Cardiac fibroblast (primary cell): ENCODE measurements around the gene PEAK1.
"Not testable (repeated sequence)": the region's sequence is repeated elsewhere in the genome, so short reads cannot be mapped to it uniquely, and the experiment has no call there.

Source experiments
- DNase-seq, 2 donors: peaks; one replicate each; pipeline versions ENCODE4 v3.0.0 to v3.0.0-alpha.2; 2010; ENCODE audit warnings: low read depth in 2 of 2
- H3K4me3 ChIP-seq, 2 donors: replicated peaks in 1 of 2; 1 replicate in 1 of 2; 2 replicates in 1 of 2; pipeline ENCODE4 v1.5.1; 2011; ENCODE audit warnings: low read depth in 2 of 2, low read length in 2 of 2, mild to moderate bottlenecking in 2 of 2, moderate library complexity in 1 of 2
- TF ChIP-seq, protein P1 (sequence below): IDR thresholded peaks from one replicate; pipeline ENCODE4 v1.5.1; 2011; ENCODE audit warnings: low read depth, mild to moderate bottlenecking, low read length, inconsistent platforms

PEAK1 gene

DNA sequence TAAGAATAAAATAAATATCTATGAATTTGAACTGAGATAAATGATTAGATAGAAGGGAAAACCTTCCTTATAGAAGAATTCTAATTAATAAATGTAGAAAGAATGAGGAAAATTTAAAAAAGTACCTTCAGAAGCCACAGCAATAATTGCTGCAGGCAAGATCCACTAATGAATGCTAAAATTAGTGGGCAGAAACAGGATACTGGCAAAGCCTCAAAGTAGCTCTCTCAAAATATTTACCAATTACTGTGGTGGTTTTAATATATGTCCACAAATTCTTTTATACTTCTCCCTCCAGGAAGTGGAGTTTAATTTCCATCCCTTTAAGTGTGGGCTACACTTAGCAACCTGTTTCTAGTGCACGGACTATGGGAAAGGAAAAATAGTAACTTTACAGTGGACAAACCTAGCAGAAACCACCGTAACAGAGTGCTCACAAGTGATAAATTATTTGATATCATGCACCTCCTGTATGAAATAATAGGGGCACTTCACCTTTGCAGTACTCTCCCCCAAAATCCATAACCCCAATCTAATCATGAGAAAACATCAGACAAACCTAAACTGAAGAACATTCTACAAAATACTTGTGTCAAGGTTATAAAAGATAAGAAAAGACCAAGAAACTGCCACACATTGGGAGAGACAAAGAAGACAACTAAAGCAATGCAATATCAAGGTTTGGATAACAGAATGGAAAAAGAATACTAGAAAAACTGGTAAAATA, 6.8 kb downstream of the PEAK1 start:
- no peak for DNase-seq
- no peak overlapping the region for H3K4me3 ChIP-seq
- TF ChIP-seq, protein P1, sequence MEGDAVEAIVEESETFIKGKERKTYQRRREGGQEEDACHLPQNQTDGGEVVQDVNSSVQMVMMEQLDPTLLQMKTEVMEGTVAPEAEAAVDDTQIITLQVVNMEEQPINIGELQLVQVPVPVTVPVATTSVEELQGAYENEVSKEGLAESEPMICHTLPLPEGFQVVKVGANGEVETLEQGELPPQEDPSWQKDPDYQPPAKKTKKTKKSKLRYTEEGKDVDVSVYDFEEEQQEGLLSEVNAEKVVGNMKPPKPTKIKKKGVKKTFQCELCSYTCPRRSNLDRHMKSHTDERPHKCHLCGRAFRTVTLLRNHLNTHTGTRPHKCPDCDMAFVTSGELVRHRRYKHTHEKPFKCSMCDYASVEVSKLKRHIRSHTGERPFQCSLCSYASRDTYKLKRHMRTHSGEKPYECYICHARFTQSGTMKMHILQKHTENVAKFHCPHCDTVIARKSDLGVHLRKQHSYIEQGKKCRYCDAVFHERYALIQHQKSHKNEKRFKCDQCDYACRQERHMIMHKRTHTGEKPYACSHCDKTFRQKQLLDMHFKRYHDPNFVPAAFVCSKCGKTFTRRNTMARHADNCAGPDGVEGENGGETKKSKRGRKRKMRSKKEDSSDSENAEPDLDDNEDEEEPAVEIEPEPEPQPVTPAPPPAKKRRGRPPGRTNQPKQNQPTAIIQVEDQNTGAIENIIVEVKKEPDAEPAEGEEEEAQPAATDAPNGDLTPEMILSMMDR = no peak

DNA sequence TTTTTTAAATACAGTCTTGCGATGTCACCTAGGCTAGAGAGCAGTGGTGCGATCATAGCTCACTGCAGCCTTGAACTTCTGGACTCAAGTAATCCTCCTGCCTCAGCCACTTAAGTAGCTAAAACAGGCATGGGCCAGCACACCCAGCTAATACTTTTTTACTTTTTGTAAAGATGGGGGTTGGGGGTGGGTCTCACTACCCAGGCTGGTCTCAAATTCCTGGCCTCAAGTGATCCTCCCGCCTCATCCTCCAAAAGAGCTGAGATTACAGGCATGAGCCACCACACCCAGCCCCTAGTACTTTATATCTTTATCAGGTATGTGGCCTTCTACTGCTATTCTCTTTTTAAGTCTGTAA, 8.3 kb downstream of the PEAK1 start:
- TF ChIP-seq, protein P1 = no peak
- DNase-seq = no peak
- no peak overlapping the region for H3K4me3 ChIP-seq

DNA sequence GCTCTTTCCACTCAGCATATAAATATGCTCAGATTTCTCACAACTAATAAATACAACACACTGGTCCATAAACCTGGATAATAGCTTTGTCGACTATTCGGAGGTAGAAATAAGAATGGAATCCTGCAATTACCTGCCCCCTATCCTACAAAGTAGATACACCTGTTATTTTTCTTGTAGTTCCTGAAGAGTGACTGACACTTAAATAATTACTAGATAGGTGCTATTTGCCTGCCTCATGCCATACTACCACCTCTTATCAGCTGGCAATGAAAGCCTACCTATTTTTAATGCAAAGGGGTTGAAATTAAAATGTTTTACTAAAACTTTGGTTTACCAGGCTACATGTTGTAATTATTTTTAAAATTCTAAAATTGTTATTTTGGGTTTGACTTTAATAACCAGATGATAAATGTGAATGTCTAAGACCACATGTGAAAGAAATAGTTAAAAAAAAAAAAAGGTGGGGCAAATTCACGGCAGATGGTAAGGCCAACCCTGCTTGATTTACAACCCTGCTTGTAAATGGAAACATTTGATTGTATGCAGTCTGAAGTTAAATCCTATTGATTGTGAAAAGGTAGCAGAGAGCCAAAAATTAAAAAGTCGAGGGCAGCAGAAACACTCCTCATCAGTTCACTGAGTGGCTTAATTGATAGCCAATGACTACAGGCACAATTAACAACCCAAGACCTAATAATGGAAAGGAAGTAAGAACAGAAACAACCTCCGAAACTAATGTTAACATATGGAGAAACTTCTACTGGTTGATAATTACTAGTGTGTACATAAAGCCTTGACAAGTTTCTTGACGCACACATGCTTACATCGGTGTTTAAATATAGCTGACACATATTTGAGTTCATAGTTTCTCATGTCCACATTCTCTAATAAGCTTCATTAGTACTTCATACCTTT, 8.9 kb downstream of the PEAK1 start:
- H3K4me3 ChIP-seq = no peak overlapping the region
- no peak for DNase-seq
- TF ChIP-seq, protein P1 = no peak

- DNase-seq, H3K4me3 ChIP-seq: not testable (repeated sequence)
Observed at GRCh38 chr15:77410157-77410500, 9.8 kb downstream of the PEAK1 start.

DNA sequence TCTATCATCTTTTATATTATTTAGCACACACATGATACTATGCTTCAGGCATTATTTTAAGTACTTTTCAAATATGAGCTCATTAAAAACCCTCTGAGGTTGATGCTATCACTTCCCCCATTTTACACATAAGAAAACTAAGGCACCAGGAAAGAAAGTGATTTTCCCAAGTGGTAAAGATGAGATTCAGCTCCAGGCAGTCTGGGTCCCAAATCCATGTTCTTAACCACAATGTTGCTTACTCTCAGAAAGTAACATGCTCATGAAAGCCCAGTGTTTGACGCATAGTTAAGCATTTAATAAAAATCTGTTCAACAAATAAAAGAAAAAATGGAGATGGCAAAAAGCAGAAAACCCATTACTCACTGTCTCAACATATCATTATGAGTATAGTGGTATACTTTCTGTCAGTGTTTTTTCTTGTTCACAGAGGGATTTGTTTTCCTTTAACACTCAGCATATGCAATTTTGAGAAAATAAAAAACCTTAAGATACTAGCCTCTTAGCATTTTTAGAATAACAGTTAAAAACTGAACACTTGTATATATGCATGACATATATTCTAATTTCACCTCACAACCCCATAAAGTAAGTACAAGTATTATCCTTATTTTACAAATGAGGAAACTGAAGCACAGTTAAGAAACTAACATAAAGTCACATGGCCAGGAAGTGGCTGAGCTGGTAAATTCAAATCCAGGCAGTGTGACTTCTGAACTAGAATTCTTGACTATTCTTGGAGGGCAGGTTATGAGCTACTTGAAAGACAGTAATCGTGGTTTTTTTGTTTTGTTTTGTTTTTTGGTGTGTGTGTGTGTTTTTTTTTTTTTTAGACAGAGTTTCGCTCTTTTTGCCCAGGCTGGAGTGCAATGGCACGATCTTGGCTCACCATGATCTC, 10.4 kb downstream of the PEAK1 start:
- TF ChIP-seq, protein P1 = no peak

GRCh38 chr15:77406846-77407245, 13.1 kb downstream of the PEAK1 start:
- H3K4me3 ChIP-seq = no peak overlapping the region
- no peak for DNase-seq
- TF ChIP-seq, protein P1 = no peak

More for the DNA sequence above, 10.4 kb downstream of the PEAK1 start:
- peak; percentile 24 to 25 for DNase-seq
- no peak overlapping the region for H3K4me3 ChIP-seq

DNA sequence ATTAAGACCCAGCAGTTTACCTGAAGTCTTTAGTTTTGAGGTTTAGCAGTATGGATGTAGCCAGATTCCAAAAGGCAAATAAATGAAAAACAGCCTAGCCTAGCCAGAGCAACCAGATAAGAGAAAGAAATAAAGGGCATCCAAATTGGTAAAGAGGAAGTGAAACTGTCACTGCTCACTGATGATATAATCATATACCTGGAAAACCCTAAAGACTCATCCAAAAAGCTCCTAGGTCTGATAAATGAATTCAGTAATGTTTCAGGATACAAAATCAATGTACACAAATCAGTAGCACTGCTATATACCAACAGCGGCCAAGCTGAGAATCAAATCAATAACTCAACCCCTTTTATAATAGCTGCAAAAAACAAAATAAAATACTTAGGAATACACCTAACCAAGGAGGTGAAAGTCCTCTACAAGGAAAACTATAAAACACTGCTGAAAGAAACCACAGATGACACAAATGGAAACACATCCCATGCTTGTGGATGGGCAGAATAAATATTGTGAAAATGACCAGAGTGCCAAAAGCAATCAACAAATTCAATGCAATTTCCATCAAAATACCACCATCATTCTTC, 13.6 kb downstream of the PEAK1 start:
- not testable (repeated sequence) for H3K4me3 ChIP-seq, DNase-seq
